HEK293 (cell line): ENCODE measurements around the gene XCL1.

ENCODE experiments used
- GLIS2 ChIP-seq: fragments of 450-650 bp; formaldehyde crosslinking; IDR thresholded peaks from 2 replicates; pipeline ENCODE4 v1.5.1; 2016; ENCODE audit warnings: missing biosample characterization, missing genetic modification characterization
- HOXC10 ChIP-seq: sonication (generic); formaldehyde crosslinking; IDR thresholded peaks from 2 replicates; pipeline ENCODE4 v1.8.1; 2023; ENCODE audit warnings: mild to moderate bottlenecking, missing genetic modification reagents
- MEIS1 ChIP-seq: sonication (generic); formaldehyde crosslinking; IDR thresholded peaks from 2 replicates; pipeline ENCODE4 v1.8.1; 2022; ENCODE audit warnings: missing genetic modification reagents, mild to moderate bottlenecking, borderline replicate concordance
- RBAK ChIP-seq: fragments of 450-650 bp; formaldehyde crosslinking; IDR thresholded peaks from 2 replicates; pipeline ENCODE4 v1.5.1; 2016; ENCODE audit warnings: missing biosample characterization, missing genetic modification characterization
- TCF7L2 ChIP-seq: IDR thresholded peaks from 2 replicates; pipeline ENCODE4 v1.6.1; 2011; ENCODE audit warnings: low read depth, mild to moderate bottlenecking, inconsistent platforms, low read length, moderate library complexity, borderline replicate concordance
- TRIM28 ChIP-seq: IDR thresholded peaks from 2 replicates; pipeline ENCODE4 v1.6.1; 2011; ENCODE audit warnings: low read length, control low read depth, borderline replicate concordance
- ZFP69B ChIP-seq: fragments of 450-650 bp; formaldehyde crosslinking; IDR thresholded peaks from 2 replicates; pipeline ENCODE4 v1.5.1; 2016; ENCODE audit warnings: missing biosample characterization, missing genetic modification characterization
- ZNF10 ChIP-seq: fragments of 450-650 bp; formaldehyde crosslinking; IDR thresholded peaks from 2 replicates; pipeline ENCODE4 v1.5.1; 2017; ENCODE audit warnings: missing biosample characterization, missing genetic modification characterization
- ZNF132 ChIP-seq: fragments of 450-650 bp; formaldehyde crosslinking; IDR thresholded peaks from 2 replicates; pipeline ENCODE4 v1.5.1; 2017; ENCODE audit warnings: missing biosample characterization, missing genetic modification characterization, borderline replicate concordance
- ZNF184 ChIP-seq: fragments of 450-650 bp; IDR thresholded peaks from 2 replicates; pipeline ENCODE4 v1.5.1; 2018; ENCODE audit warnings: missing biosample characterization, mild to moderate bottlenecking, missing genetic modification characterization
- ZNF211 ChIP-seq: fragments of 450-650 bp; formaldehyde crosslinking; IDR thresholded peaks from 2 replicates; pipeline ENCODE4 v1.5.1; 2016; ENCODE audit warnings: low read depth, missing biosample characterization, missing genetic modification characterization
- ZNF221 ChIP-seq: fragments of 450-650 bp; formaldehyde crosslinking; IDR thresholded peaks from 2 replicates; pipeline ENCODE4 v1.5.1; 2017; ENCODE audit warnings: missing biosample characterization, missing genetic modification characterization, borderline replicate concordance
- ZNF292 ChIP-seq: fragments of 450-650 bp; formaldehyde crosslinking; IDR thresholded peaks from 2 replicates; pipeline ENCODE4 v1.5.1; 2016; ENCODE audit warnings: low read depth, missing biosample characterization, missing genetic modification characterization, borderline replicate concordance
- ZNF350 ChIP-seq: fragments of 450-650 bp; formaldehyde crosslinking; IDR thresholded peaks from 2 replicates; pipeline ENCODE4 v1.5.0; 2017; ENCODE audit warnings: missing biosample characterization, mild to moderate bottlenecking, missing genetic modification characterization
- ZNF37A ChIP-seq: fragments of 450-650 bp; IDR thresholded peaks from 2 replicates; pipeline ENCODE4 v1.5.1; 2018; ENCODE audit warnings: missing biosample characterization, missing genetic modification characterization
- ZNF433 ChIP-seq: fragments of 450-650 bp; formaldehyde crosslinking; IDR thresholded peaks from 2 replicates; pipeline ENCODE4 v1.5.1; 2016; ENCODE audit warnings: missing biosample characterization, missing genetic modification characterization, low read depth
- ZNF473 ChIP-seq: fragments of 450-650 bp; formaldehyde crosslinking; IDR thresholded peaks from 2 replicates; pipeline ENCODE4 v1.5.1; 2017; ENCODE audit warnings: missing biosample characterization, missing genetic modification characterization
- ZNF560 ChIP-seq: fragments of 450-650 bp; formaldehyde crosslinking; IDR thresholded peaks from 2 replicates; pipeline ENCODE4 v1.5.1; 2017; ENCODE audit warnings: missing biosample characterization, missing genetic modification characterization, borderline replicate concordance
- ZNF610 ChIP-seq: fragments of 450-650 bp; formaldehyde crosslinking; IDR thresholded peaks from 2 replicates; pipeline ENCODE4 v1.5.1; 2016; ENCODE audit warnings: missing biosample characterization, missing genetic modification characterization, borderline replicate concordance
- ZNF623 ChIP-seq: fragments of 450-650 bp; formaldehyde crosslinking; IDR thresholded peaks from 2 replicates; pipeline ENCODE4 v1.5.1; 2016; ENCODE audit warnings: missing biosample characterization, missing genetic modification characterization
- ZNF624 ChIP-seq: fragments of 450-650 bp; formaldehyde crosslinking; IDR thresholded peaks from 2 replicates; pipeline ENCODE4 v1.5.1; 2017; ENCODE audit warnings: missing biosample characterization, missing genetic modification characterization
- ZNF654 ChIP-seq: fragments of 450-650 bp; formaldehyde crosslinking; IDR thresholded peaks from 2 replicates; pipeline ENCODE4 v1.5.1; 2016; ENCODE audit warnings: low read depth, missing biosample characterization, missing genetic modification characterization
- ZNF830 ChIP-seq: fragments of 450-650 bp; IDR thresholded peaks from 2 replicates; pipeline ENCODE4 v1.5.0; 2018; ENCODE audit warnings: missing biosample characterization, missing genetic modification characterization, low read depth, mild to moderate bottlenecking, moderate library complexity
- TF ChIP-seq, protein P1 (sequence below): fragments of 450-650 bp; formaldehyde crosslinking; IDR thresholded peaks from 2 replicates; pipeline ENCODE4 v1.5.1; 2016; ENCODE audit warnings: missing biosample characterization, missing genetic modification characterization
- TF ChIP-seq, protein P2 (sequence below): fragments of 450-650 bp; formaldehyde crosslinking; IDR thresholded peaks from 2 replicates; pipeline ENCODE4 v1.5.1; 2016; ENCODE audit warnings: missing biosample characterization, missing genetic modification characterization
- TF ChIP-seq, protein P3 (sequence below): fragments of 450-650 bp; formaldehyde crosslinking; IDR thresholded peaks from 2 replicates; pipeline ENCODE4 v1.5.1; 2016; ENCODE audit warnings: missing biosample characterization, missing genetic modification characterization
- TF ChIP-seq, protein P4 (sequence below): fragments of 450-650 bp; formaldehyde crosslinking; IDR thresholded peaks from 2 replicates; pipeline ENCODE4 v1.5.1; 2016; ENCODE audit warnings: missing biosample characterization, missing genetic modification characterization
- TF ChIP-seq, protein P5 (sequence below): fragments of 450-650 bp; formaldehyde crosslinking; conservative IDR thresholded peaks from 2 replicates; pipeline ENCODE4 v1.5.1; 2016; ENCODE audit warnings: low read depth, missing biosample characterization, missing genetic modification characterization
- TF ChIP-seq, protein P6 (sequence below): fragments of 450-650 bp; formaldehyde crosslinking; IDR thresholded peaks from 2 replicates; pipeline ENCODE4 v1.5.1; 2016; ENCODE audit warnings: missing biosample characterization, missing genetic modification characterization

The XCL1 gene

DNA sequence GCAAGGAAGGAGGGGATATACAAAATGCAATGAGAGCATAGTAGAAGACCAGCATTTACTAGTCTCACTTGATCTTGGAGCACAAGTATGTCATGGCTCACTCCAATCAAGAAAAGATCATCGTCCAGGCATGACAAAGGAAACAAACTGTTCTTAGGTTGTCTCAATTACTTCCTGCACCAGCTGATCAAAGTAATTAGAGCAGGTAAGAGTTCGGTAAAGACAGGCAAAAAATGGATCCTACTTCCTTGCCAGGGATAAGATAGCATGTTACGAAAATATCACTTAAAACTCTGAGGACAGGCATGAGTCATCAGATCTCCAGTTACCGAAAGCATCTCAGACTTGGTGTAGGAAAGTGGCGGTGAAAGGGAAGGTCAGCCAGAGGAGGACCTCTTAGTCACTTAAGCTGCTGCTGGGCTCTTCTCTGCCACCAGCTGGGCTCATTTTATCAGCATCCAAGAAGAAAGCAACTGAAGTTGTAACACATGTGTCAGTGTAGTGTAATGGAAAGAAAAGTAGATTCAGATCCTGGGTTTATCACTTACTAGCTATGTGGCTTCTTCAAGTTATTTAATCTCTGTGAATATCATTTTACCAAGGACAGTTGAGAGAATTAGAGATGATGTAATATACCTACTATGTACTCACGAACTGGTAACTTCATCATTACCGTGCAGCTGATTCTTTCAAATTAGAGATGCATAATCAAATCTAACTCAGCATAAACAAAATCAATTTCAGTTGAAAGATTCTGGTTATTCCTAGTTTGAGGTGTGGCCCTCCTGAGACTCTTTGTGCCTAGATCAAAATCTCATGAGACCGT is 46.8 kb downstream of the XCL1 start (continued):
- TF ChIP-seq, protein P1, sequence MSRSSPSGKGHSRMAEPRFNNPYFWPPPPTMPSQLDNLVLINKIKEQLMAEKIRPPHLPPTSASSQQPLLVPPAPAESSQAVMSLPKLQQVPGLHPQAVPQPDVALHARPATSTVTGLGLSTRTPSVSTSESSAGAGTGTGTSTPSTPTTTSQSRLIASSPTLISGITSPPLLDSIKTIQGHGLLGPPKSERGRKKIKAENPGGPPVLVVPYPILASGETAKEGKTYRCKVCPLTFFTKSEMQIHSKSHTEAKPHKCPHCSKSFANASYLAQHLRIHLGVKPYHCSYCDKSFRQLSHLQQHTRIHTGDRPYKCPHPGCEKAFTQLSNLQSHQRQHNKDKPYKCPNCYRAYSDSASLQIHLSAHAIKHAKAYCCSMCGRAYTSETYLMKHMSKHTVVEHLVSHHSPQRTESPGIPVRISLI (tag by site-specific recombination), result peak; percentile 78
- no peak for TF ChIP-seq ZNF560
- TF ChIP-seq RBAK, result peak; percentile 42; the same call in 1 of the 2 replicates
- TF ChIP-seq, protein P2, sequence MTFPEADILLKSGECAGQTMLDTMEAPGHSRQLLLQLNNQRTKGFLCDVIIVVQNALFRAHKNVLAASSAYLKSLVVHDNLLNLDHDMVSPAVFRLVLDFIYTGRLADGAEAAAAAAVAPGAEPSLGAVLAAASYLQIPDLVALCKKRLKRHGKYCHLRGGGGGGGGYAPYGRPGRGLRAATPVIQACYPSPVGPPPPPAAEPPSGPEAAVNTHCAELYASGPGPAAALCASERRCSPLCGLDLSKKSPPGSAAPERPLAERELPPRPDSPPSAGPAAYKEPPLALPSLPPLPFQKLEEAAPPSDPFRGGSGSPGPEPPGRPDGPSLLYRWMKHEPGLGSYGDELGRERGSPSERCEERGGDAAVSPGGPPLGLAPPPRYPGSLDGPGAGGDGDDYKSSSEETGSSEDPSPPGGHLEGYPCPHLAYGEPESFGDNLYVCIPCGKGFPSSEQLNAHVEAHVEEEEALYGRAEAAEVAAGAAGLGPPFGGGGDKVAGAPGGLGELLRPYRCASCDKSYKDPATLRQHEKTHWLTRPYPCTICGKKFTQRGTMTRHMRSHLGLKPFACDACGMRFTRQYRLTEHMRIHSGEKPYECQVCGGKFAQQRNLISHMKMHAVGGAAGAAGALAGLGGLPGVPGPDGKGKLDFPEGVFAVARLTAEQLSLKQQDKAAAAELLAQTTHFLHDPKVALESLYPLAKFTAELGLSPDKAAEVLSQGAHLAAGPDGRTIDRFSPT (tag by site-specific recombination), result no peak
- no peak for TF ChIP-seq HOXC10 (CRISPR knock-in tag)
- no peak for TF ChIP-seq ZNF610 (tag by site-specific recombination)
- TF ChIP-seq ZNF292, result no peak
- no peak for TF ChIP-seq ZNF221 (tag by site-specific recombination)
- TF ChIP-seq ZNF350 (tag by site-specific recombination), result no peak
- TF ChIP-seq, protein P3, sequence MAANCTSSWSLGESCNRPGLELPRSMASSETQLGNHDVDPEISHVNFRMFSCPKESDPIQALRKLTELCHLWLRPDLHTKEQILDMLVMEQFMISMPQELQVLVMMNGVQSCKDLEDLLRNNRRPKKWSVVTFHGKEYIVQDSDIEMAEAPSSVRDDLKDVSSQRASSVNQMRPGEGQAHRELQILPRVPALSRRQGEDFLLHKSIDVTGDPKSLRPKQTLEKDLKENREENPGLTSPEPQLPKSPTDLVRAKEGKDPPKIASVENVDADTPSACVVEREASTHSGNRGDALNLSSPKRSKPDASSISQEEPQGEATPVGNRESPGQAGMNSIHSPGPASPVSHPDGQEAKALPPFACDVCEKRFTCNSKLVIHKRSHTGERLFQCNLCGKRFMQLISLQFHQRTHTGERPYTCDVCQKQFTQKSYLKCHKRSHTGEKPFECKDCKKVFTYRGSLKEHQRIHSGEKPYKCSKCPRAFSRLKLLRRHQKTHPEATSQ, result no peak
- peak; percentile 21; the same call in 1 of the 2 replicates for TF ChIP-seq ZNF10 (tag by site-specific recombination)
- no peak for TF ChIP-seq ZNF211 (tag by site-specific recombination)
- TF ChIP-seq MEIS1 (CRISPR knock-in tag), result no peak
- no peak; the same call in 1 of the 2 replicates for TF ChIP-seq GLIS2 (tag by site-specific recombination)
- no peak for TF ChIP-seq ZNF830 (tag by site-specific recombination)
- TF ChIP-seq ZNF37A (tag by site-specific recombination), result no peak
- 0 out of 2 replicates have a peak, but pooled peaks have one; percentile 13 for TF ChIP-seq ZFP69B (tag by site-specific recombination)
- TF ChIP-seq TRIM28, result peak; percentile 87
- TF ChIP-seq ZNF132 (tag by site-specific recombination), result no peak
- TF ChIP-seq, protein P4, sequence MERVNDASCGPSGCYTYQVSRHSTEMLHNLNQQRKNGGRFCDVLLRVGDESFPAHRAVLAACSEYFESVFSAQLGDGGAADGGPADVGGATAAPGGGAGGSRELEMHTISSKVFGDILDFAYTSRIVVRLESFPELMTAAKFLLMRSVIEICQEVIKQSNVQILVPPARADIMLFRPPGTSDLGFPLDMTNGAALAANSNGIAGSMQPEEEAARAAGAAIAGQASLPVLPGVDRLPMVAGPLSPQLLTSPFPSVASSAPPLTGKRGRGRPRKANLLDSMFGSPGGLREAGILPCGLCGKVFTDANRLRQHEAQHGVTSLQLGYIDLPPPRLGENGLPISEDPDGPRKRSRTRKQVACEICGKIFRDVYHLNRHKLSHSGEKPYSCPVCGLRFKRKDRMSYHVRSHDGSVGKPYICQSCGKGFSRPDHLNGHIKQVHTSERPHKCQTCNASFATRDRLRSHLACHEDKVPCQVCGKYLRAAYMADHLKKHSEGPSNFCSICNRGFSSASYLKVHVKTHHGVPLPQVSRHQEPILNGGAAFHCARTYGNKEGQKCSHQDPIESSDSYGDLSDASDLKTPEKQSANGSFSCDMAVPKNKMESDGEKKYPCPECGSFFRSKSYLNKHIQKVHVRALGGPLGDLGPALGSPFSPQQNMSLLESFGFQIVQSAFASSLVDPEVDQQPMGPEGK (tag by site-specific recombination), result no peak
- TF ChIP-seq ZNF654 (tag by site-specific recombination), result no peak
- TF ChIP-seq, protein P5, sequence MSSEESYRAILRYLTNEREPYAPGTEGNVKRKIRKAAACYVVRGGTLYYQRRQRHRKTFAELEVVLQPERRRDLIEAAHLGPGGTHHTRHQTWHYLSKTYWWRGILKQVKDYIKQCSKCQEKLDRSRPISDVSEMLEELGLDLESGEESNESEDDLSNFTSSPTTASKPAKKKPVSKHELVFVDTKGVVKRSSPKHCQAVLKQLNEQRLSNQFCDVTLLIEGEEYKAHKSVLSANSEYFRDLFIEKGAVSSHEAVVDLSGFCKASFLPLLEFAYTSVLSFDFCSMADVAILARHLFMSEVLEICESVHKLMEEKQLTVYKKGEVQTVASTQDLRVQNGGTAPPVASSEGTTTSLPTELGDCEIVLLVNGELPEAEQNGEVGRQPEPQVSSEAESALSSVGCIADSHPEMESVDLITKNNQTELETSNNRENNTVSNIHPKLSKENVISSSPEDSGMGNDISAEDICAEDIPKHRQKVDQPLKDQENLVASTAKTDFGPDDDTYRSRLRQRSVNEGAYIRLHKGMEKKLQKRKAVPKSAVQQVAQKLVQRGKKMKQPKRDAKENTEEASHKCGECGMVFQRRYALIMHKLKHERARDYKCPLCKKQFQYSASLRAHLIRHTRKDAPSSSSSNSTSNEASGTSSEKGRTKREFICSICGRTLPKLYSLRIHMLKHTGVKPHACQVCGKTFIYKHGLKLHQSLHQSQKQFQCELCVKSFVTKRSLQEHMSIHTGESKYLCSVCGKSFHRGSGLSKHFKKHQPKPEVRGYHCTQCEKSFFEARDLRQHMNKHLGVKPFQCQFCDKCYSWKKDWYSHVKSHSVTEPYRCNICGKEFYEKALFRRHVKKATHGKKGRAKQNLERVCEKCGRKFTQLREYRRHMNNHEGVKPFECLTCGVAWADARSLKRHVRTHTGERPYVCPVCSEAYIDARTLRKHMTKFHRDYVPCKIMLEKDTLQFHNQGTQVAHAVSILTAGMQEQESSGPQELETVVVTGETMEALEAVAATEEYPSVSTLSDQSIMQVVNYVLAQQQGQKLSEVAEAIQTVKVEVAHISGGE (tag by site-specific recombination), result no peak
- TF ChIP-seq, protein P6, sequence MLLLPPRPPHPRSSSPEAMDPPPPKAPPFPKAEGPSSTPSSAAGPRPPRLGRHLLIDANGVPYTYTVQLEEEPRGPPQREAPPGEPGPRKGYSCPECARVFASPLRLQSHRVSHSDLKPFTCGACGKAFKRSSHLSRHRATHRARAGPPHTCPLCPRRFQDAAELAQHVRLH (tag by site-specific recombination), result 0 out of 2 replicates have a peak, but pooled peaks have one; percentile 14
- 0 out of 2 replicates have a peak, but pooled peaks have one; percentile 30 for TF ChIP-seq TCF7L2
- peak; percentile 85 for TF ChIP-seq ZNF184 (tag by site-specific recombination)
- no peak for TF ChIP-seq ZNF623 (tag by site-specific recombination)
- no peak for TF ChIP-seq ZNF624 (tag by site-specific recombination)
- no peak for TF ChIP-seq ZNF433 (tag by site-specific recombination)
- no peak for TF ChIP-seq ZNF473 (tag by site-specific recombination)
